Head of caudate nucleus (tissue), 42 donors: Measurements from ENCODE around the gene CHRM3.

Source experiments
- DNase-seq, 42 donors: peaks; one replicate each; pipeline versions ENCODE4 v3.0.0 to v3.0.0-alpha.2; 2020 to 2021; ENCODE audit warnings: mixed read lengths in 7 of 42
- intact Hi-C: fragments of 100-400 bp; cut with DNase I; formaldehyde crosslinking; loops from one replicate; pipeline ENCODE4 v1.15.0; 2022

CHRM3 gene

DNA sequence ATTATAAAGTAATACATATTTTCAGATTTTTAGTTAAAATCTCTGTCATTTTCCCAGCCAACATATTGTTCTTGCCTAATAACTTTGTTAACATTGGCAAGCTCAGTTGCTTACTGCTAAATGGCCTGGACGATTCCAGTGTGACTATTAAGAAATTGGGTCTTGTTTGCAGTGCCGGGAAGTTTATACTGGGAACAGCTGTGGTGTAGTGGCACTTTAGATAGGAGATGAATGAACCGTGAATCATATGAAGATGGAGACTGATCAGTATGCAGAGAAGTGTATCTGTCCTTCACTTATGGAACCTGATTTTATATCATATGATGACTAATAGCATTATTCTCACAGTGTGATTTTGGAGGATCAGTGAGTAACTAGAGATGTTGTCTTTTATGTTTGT lies 3.3 kb downstream of the CHRM3 start:
- intact Hi-C loops, result no loop called here
- no peak for DNase-seq

DNA sequence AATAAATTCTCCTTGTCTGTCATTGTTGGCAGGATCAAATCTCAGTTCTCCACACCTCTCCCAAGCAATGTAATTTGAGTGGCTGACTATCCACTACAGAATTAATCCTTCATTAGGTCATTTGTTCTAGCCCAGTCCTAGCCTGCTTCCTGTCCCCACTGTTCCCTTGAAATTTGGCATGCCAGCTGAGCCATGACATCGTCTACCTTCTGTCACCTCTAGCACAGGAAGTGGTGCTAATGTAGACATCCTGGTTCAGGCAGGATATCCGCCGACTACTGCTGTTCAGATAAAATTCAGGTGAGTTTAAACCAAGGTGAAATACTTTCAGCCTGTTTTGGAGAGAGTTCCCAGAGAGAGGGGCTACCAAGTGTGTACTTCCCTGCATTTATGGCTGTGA lies 5.9 kb downstream of the CHRM3 start:
- intact Hi-C loops, result no loop called here
- no peak for DNase-seq

DNA sequence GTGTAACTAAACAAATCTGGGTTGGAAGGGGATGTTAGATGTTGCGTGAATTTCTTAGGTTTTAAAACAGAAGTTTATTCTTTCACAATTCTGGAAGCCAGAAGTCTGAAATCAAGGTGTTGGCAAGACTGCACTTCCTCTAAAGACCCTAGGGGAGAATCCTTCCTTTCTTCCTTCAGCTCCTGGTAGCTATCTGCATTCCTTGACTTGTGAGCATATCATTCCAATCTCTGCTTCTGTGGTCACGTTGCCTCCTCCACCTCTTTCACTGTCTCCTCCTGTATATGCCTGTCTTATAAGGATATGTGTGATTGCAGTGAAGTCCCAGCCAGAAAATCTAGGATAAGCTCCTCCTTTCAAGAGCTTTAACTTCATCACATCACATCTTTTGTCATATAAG lies 7.7 kb downstream of the CHRM3 start:
- DNase-seq, result no peak
- intact Hi-C loops, result no loop called here

DNA sequence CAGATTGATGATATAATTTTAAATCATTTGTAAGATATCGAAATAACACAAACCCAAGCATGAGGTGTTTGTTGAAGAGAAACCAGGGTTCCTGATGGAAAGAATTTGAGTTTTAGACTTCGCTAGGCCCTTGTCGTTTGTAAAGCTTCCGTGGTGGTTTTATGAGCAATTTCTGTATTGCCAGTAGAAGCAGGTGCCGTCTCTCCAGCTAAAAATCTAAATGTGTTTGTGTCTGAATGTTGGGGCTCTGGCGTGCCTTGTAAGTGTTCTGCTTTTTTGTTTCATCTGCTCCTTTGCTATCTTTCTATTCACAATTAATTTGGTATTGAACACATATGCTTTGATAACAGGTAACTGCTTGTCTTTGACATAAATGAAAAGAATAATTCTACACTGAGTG lies 27.5 kb downstream of the CHRM3 start:
- intact Hi-C loops, result no loop called here
- no peak for DNase-seq

DNA sequence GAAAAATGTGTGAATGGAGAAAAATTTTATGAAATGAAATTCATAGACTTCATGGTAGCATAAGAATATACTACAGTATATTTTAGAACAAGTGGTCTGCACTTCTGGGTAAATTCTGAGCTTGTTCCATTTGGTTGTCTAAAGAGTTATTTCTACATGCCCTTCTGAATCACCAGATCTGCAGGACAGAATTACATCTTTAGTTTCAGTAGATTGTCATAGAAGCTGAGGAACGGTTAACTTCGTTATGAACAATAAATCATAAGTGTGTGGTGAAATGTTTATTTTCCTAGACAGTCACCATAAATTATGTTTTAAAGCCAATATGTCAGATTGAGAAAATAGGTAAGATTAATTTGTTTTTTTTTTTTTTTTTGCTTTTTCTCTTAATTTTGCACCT lies 30.9 kb downstream of the CHRM3 start:
- DNase-seq, result no peak
- intact Hi-C loops, result no loop called here

DNA sequence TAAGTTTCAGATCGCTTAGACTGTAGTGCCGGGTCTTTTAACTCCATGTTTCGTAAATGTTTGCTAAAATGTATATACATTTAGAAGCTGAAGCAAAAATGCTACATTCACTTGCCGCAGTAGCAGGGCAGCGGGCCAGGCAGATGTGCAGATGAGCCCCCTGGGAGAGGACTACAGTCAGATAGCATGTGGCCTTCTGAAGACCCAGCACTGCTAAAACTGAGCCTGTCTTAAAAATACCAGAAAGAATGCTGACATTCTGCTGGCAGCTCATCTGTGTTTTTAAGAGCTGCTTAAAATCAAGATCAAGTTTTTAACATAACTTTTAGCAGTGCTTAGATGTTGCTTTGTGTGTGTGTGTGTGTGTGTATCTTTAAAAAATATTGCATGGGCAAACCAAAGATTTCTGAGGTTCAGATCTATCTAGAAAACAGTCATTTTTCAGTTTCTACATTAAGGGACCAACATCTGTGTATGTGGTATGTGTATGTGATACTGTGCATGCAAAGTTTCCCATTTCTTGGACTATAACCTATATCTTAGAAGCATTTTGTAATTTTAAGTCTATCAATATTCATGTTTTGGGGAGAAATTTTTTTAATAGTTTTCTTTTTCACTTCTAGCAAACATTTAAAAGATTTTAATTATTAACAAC lies 31.7 kb downstream of the CHRM3 start:
- intact Hi-C loops, result no loop called here
- DNase-seq, result no peak

DNA sequence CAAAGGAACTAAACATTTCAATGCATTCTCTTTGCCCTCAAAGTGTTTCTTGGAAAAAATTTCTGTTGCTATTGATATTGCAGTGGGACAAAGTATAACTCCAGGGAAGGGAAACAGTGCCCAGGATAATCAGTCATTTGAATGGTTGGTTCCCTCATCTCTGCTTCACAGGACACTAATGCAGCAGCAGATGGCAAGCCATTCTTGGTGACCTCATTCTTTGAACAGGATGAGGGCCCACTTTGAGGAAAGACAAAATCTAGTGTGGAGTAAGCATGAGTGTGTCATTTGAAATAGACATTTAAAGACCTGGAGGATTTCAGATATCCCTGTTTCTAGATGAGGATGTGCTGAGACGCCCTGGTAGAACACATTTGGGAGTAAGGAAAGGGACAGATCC lies 32.3 kb downstream of the CHRM3 start:
- DNase-seq, result no peak
- intact Hi-C loops, result no loop called here

DNA sequence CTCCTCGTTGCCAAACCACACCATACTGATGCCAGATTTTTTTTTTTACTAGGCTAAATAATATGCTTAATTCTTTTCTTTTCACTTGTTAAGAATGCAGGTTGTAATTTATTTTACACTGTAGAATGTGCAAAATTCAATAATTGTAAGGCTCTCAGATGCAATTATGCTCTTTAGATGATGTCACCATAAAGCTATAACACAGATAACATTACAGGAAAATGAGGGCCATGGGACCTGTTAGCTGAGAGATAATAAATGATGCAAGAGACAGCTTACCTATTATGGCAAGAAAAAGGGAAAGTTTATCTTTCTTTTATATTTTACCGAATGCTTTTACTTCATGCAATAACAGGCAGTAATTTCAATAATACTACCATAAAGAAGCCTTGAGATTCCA lies 35.4 kb downstream of the CHRM3 start:
- DNase-seq, result no peak
- intact Hi-C loops, result no loop called here

DNA sequence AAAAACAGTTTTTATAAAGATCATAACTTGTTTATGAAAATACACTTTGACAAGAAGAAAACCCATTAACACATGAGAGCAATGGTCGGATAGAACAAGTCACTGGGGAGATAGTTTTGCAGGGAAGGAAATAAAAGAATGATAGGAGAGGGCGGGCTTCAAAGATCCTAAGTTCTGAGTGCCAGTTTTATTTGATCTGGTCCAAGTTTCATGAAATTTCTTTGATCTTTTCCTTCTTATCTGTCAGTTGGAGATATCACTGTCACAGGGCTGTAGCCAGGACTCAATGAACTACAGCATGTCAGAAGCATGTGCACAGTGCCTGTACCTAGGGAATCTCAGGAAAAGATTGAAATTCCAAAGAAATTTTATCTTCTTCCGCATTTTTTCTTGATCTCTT lies 36.5 kb downstream of the CHRM3 start:
- no peak for DNase-seq
- intact Hi-C loops, result no loop called here

DNA sequence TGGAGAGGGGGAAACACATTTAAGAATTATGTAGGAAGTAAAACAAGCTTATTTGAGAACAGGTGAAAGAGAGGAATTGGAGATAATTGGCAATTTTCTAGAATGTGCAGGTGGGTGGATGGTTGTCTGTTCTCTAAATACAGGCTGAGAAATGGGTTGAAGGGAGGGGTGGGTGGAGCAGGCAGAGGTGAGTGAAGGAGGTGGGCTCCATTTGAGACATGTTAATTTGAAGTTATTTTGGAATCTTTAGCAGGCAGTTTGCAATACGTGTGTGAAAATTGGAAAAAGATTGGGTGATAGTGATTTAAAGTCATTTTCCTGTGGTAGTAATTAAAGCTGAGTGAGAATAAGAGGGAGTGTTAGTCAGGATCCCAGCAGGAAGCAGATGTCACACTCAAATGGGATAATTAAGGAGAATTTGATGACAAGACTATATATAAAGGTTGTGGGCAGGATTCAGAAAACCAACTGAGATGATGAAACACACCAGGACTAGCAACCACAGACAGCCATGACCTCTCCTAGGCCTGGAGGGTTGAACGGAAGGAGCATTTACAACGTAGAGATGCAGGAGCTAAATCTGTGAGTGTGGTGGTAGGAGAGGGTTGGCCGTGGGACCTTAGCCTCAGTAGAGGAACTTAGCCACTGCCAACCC lies 40.6 kb downstream of the CHRM3 start:
- intact Hi-C loops, result no loop called here
- peak in 15 of 42 donors; percentile 10 to 72 (median 38) for DNase-seq

DNA sequence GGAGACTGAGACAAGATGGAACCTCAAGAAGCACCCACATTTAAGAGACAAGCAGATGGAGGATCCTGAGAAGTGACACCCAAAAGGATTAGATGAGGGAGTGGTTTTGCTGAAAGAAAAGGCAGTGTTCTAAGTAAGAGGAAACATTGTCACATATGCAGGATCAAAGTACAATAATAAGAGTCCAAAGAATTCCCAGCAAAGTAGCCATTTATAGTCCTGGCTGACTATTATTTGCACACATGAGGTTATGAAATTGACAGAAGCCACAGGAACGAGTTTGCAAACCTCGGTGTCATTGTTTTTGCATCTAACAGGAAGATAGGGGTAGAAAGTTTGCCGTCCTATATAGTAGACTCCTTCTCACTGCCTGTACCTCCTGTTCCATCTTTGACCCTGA lies 41.3 kb downstream of the CHRM3 start:
- DNase-seq, result no peak
- intact Hi-C loops, result no loop called here

DNA sequence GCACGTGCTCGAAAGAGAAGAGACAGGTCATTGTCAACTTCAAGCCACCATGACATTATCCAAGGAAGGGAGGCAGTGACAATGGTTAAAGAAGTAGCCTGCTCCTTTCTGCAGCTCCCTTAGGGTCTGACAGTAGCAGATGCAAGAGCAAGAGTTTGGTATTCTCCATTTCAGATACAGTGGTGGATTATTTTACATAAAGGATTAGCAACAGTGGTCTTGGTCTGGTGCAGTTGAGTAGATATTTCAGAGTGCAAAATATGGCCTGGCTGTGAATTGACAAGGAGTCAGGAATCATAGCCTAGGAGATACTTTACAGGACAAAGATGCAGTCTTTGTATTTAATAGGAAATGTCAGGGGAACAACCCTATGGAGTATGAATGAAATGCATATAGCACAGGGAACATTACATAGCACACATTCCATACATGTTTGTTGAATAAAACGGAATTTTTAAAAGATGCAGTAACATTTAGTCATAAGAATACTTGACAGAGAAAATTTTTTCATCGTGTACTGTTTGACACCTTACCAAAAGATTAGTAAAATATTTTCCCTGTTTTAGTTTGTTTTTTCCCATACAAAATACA lies 41.8 kb downstream of the CHRM3 start:
- intact Hi-C loops, result no loop called here
- DNase-seq, result no peak

DNA sequence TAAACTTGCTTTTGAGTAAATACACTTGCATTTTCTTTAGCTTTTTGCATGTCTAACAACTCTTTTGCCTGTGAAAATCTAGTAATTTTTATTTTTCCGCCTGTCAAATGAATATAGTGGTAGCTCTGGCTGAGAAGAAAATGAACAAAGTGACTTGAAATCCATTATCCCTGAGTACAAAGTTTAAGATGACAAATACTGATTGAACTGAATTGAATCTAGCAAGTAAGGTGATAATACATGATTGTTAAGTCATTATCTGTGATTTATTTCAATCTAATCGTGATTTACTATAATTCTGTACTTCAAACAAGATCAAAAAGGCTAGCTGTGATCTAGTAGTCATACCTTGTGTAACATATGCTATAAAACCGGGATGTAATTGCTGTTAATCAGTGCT lies 42.8 kb downstream of the CHRM3 start:
- intact Hi-C loops, result no loop called here
- no peak for DNase-seq

DNA sequence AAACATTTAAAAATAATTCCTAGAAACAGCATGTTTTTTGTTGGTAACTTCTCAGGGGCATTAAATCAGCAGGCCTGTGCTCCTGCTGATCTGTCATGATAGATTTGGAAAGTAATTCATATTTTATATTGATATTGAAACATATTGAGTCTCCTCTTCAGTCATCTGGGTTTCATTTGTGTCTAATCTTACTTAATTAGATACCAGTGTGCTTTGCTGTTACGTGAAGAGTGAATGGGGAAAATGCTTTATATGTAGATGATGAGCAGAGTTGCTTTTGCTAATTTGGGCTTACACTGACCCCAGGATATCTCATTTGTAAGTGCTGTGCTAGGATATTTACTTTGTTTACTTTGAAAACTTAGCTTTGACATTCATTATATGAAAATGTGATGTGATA lies 45.9 kb downstream of the CHRM3 start:
- intact Hi-C loops, result no loop called here

DNA sequence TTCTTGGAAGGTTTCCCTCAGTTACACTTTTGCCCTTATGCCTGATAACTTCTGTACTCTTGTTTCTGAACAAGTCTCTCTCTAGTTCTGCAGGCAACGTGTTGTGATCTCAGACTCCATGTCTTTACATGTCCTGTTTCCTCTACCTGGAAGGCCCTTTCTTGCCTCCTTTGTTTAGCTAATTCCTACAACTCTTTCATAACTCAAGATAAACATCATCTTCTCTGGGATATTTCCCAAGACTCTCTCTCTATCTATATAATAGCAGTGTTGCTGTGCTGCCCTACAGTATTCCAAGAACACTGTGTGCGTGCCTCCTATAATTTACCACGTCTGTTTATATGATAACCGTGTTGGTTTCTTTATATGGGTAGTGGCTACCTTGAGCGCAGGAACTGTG lies 47.8 kb downstream of the CHRM3 start:
- intact Hi-C loops, result no loop called here
- no peak for DNase-seq

More for the DNA sequence above, 45.9 kb downstream of the CHRM3 start:
- no peak for DNase-seq
